ENCODE results near the gene BEST3. TPM values are rescaled to one million over a fixed set of nuclear protein-coding genes. Genes with fewer than 3 reads are reported as not detected.

The BEST3 gene
- total and polyA plus RNA-seq, 8 donors, result 0.37 TPM; not detected in 7

DNA sequence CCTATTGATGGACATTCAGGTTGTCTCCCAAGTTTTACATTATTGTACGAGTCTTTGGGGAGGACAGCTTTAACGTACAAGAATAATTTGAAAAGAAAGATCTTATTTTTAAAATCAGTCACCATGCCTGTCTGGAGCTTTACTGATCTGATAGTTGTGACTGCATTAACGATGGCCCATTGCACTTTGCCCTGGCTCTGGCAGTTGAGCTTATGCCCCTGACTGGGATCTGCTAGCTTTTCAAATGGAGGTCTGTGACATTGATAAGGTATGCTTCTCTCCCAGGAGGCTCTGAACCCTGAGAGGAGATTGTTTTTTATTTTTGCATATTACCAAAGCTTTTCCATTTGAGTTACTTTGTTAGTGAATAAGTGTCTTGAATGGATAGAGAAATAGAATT lies 21.6 kb upstream of the BEST3 start:
- WGBS, 5 donors, result 59 to 72% (median 68%) methylated on average over 3 of the region's 3 CpGs
- H3K27me3 ChIP-seq, result no peaks in the 10 kb centered on the region
- H3K9me3 ChIP-seq, result no peaks in the 10 kb centered on the region
- peak in 1 of 2 donors; percentile 12 for DNase-seq
- intact Hi-C loops (cut with DNase I; ENCODE audit: low total_unique reads), result no loop called here
- no peaks in the 10 kb centered on the region for H3K36me3 ChIP-seq
- TF ChIP-seq EP300 (IDR thresholded peaks at IDR 0.05) (no peak), POLR2A (IDR thresholded peaks at IDR 0.05) (no peak), POLR2AphosphoS5 (IDR thresholded peaks at IDR 0.05) (no peak)
- TF ChIP-seq, protein P1, sequence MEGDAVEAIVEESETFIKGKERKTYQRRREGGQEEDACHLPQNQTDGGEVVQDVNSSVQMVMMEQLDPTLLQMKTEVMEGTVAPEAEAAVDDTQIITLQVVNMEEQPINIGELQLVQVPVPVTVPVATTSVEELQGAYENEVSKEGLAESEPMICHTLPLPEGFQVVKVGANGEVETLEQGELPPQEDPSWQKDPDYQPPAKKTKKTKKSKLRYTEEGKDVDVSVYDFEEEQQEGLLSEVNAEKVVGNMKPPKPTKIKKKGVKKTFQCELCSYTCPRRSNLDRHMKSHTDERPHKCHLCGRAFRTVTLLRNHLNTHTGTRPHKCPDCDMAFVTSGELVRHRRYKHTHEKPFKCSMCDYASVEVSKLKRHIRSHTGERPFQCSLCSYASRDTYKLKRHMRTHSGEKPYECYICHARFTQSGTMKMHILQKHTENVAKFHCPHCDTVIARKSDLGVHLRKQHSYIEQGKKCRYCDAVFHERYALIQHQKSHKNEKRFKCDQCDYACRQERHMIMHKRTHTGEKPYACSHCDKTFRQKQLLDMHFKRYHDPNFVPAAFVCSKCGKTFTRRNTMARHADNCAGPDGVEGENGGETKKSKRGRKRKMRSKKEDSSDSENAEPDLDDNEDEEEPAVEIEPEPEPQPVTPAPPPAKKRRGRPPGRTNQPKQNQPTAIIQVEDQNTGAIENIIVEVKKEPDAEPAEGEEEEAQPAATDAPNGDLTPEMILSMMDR (IDR thresholded peaks at IDR 0.05), result no peak
- H3K4me1 ChIP-seq, result no peaks in the 10 kb centered on the region
- no peak overlapping the region for H3K4me3 ChIP-seq
- H3K27ac ChIP-seq, result no peak overlapping the region

DNA sequence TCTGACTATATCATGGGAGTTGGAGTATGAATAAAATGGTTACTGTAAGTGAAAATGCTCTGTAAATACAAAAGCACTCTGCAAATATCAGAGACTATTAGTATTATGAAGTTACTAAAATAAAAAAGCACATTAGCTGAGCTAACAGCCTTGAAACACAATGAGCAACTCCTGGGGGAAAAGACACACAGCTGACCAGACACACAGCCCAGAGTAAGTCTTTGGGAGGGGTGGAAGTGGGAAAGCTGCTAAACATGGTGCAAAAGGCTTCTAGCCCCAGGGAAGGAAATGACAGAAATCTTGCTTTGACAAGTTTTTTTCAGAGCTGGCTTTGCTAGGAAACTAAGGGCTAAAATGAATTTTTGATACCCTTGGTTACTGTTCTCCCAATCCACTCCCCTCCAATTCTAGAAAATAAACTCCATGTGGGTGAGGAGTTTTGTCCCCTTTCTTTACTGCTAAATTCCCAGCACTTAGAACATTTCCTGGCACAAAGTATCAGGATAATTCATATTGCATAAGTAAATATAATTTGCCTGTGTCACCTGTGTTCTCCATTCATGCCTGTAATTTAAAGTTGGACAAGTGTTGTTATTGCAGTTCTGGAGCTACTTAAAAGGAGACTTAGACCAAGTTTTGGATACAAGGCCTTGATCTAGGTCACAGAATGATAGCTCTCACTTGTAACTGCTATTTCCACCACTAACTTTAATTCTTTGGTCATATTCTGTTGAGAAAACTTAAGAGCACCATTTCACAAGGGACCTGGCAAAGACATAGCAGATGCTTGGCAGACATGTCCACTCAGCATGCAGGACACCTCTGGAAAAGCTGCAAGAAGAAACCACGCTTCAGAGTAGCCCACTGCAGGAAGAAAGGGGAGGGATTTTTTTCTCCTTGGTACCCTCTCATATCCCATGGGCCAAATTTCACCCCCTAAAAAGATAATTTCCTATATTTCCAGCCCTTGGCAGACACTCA lies 20.5 kb upstream of the BEST3 start:
- TF ChIP-seq, protein P1 (IDR thresholded peaks at IDR 0.05), result no peak
- no peak for TF ChIP-seq POLR2A (IDR thresholded peaks at IDR 0.05)
- TF ChIP-seq EP300 (IDR thresholded peaks at IDR 0.05), result no peak
- no peak for TF ChIP-seq POLR2AphosphoS5 (IDR thresholded peaks at IDR 0.05)
- intact Hi-C loops (cut with DNase I; ENCODE audit: low total_unique reads), result no loop called here
- no peak overlapping the region for H3K4me3 ChIP-seq
- no peaks in the 10 kb centered on the region for H3K4me1 ChIP-seq
- H3K27ac ChIP-seq, result no peak overlapping the region
- H3K36me3 ChIP-seq, result no peaks in the 10 kb centered on the region
- no peaks in the 10 kb centered on the region for H3K27me3 ChIP-seq
- DNase-seq, result peak in 1 of 2 donors; percentile 9
- 40 to 86% (median 59%) methylated on average over 1 of the region's 1 CpG for WGBS, 5 donors
- no peaks in the 10 kb centered on the region for H3K9me3 ChIP-seq

DNA sequence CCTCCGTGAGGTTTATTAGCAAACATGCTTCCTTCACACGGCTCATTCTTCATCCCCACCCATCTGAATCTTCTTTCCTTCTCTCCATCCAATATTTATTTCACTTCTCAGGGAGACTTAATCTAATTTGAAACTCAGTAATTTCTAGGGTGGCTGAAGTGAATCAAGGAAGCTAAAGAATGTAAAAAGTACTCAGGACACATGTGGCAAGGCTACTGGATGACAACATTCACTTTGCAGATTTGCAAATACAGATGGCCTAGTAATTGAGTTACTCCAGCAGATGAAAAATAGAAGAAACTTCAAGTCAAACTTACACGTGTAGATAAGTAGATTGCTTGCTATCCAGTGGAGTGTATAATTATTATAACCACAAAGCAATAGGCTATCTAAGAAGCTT lies 15.4 kb upstream of the BEST3 start:
- 63 to 76% (median 69%) methylated on average over 3 of the region's 3 CpGs for WGBS, 5 donors
- no peaks in the 10 kb centered on the region for H3K9me3 ChIP-seq
- no peaks in the 10 kb centered on the region for H3K27me3 ChIP-seq
- intact Hi-C loops (cut with DNase I; ENCODE audit: low total_unique reads), result no loop called here
- no peak for TF ChIP-seq POLR2A (IDR thresholded peaks at IDR 0.05)
- TF ChIP-seq EP300 (IDR thresholded peaks at IDR 0.05), result no peak
- TF ChIP-seq POLR2AphosphoS5 (IDR thresholded peaks at IDR 0.05), result no peak
- TF ChIP-seq, protein P1 (IDR thresholded peaks at IDR 0.05), result no peak
- H3K4me1 ChIP-seq, result no peaks in the 10 kb centered on the region
- no peak overlapping the region for H3K27ac ChIP-seq
- no peaks in the 10 kb centered on the region for H3K36me3 ChIP-seq
- H3K4me3 ChIP-seq, result no peak overlapping the region
- DNase-seq, result no peak

DNA sequence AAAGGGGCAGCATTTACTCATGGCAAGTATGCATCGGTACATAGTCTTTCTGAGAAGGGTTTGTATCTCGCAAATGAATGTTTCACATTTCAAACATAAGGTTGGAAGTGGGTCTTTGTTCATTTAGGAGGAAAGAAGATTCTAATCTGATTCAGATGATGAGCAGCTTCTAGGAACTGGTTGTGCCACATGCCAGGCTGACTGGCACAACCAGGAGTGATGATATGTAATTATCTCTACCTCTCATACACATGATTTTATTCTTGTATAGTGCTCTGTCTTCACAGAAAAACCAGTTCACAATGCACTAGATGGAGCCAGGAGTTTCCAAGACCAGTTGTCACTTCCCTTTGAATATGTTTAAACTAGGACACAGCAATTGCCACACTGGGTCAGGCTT lies 13.7 kb upstream of the BEST3 start:
- WGBS, 5 donors, result 95 to 97% (median 97%) methylated on average over 2 of the region's 2 CpGs
- Histone ChIP-seq H3K4me3 (no peak overlapping the region), H3K27me3 (no peaks in the 10 kb centered on the region), H3K27ac (no peak overlapping the region), H3K9me3 (no peaks in the 10 kb centered on the region), H3K4me1 (no peaks in the 10 kb centered on the region), H3K36me3 (no peaks in the 10 kb centered on the region)
- intact Hi-C loops (cut with DNase I; ENCODE audit: low total_unique reads), result no loop called here
- TF ChIP-seq, protein P1 (IDR thresholded peaks at IDR 0.05), result no peak
- no peak for TF ChIP-seq POLR2A (IDR thresholded peaks at IDR 0.05)
- TF ChIP-seq POLR2AphosphoS5 (IDR thresholded peaks at IDR 0.05), result no peak
- no peak for TF ChIP-seq EP300 (IDR thresholded peaks at IDR 0.05)
- no peak for DNase-seq
